ENCODE measurements around the gene RAP1GAP. TPM values are rescaled to one million over a fixed set of nuclear protein-coding genes. Genes with fewer than 3 reads are reported as not detected.
"Not testable (repeated sequence)": the region's sequence is repeated elsewhere in the genome, so short reads cannot be mapped to it uniquely, and the experiment has no call there.

Gene RAP1GAP
- polyA plus RNA-seq, 3 donors = 0.04 TPM; not detected in 2

GRCh38 chr1:21633141-21633755 is 35.9 kb downstream of the RAP1GAP start:
- H2AFZ ChIP-seq (ENCODE audit: insufficient read depth, low read depth, low read length, poor library complexity, severe bottlenecking) = no peak overlapping the region
- no peaks in the 10 kb centered on the region for H3K79me2 ChIP-seq (ENCODE audit: insufficient read depth, low read length)
- H3K9me3 Mint-ChIP-seq = no peaks in the 10 kb centered on the region
- H3K27ac ChIP-seq (ENCODE audit: low read depth in 1 of 2, low read length in 2 of 2) = no peak overlapping the region
- no peaks in the 10 kb centered on the region for H3K36me3 ChIP-seq (replicated peaks in 1 of 2; ENCODE audit: control insufficient read depth in 1 of 2, insufficient read depth in 2 of 2, low read length in 2 of 2)
- TF ChIP-seq CTCF (IDR thresholded peaks at IDR 0.05) = no peak
- H3K9ac ChIP-seq (ENCODE audit: insufficient read depth, low read length, poor library complexity, severe bottlenecking) = no peak overlapping the region
- intact Hi-C loops (cut with micrococcal nuclease) = no loop called here
- peaks cover 6% of the 10 kb centered on the region for H3K4me1 Mint-ChIP-seq
- no peak for DNase-seq
- H3K4me2 ChIP-seq (replicated peaks; ENCODE audit: extremely low read depth, low read length, poor library complexity, severe bottlenecking) = no peak overlapping the region
- no peaks in the 10 kb centered on the region for H3K9me3 ChIP-seq (replicated peaks in 1 of 2; ENCODE audit: control insufficient read depth in 1 of 2, insufficient read depth in 1 of 2, low read length in 2 of 2)
- H4K20me1 ChIP-seq (ENCODE audit: insufficient read depth, low read length) = no peaks in the 10 kb centered on the region
- WGBS (ENCODE audit: insufficient coverage) = 96% methylated on average over 3 of the region's 7 CpGs
- H3K4me3 Mint-ChIP-seq = no peak overlapping the region
- H3K4me1 ChIP-seq (ENCODE audit: control insufficient read depth in 1 of 2, insufficient read depth in 2 of 2, low read length in 2 of 2) = no peaks in the 10 kb centered on the region
- no peak overlapping the region for H3K27ac Mint-ChIP-seq
- H3K36me3 Mint-ChIP-seq = no peaks in the 10 kb centered on the region
- H3K27me3 Mint-ChIP-seq (ENCODE audit: low read depth in 3 of 3) = peaks cover 11 to 15% (median 14%) of the 10 kb centered on the region in 3 donors
- H3K27me3 ChIP-seq (ENCODE audit: control insufficient read depth in 2 of 2, insufficient read depth in 2 of 2, low read length in 2 of 2) = no peaks in the 10 kb centered on the region
- H3K4me3 ChIP-seq (replicated peaks in 1 of 3; ENCODE audit: low read depth in 2 of 3, low read length in 3 of 3) = no peak overlapping the region

- H3K27me3 ChIP-seq (ENCODE audit: control insufficient read depth in 2 of 2, insufficient read depth in 2 of 2, low read length in 2 of 2) = no peaks in the 10 kb centered on the region
- no peaks in the 10 kb centered on the region for H3K79me2 ChIP-seq (ENCODE audit: insufficient read depth, low read length)
- H3K9me3 Mint-ChIP-seq = no peaks in the 10 kb centered on the region
- H3K27me3 Mint-ChIP-seq (ENCODE audit: low read depth in 3 of 3) = peaks cover 11 to 19% (median 13%) of the 10 kb centered on the region in 3 donors
- H3K4me1 Mint-ChIP-seq = peaks cover 6% of the 10 kb centered on the region
- no peak for DNase-seq
- no peak overlapping the region for H3K4me3 ChIP-seq (replicated peaks in 1 of 3; ENCODE audit: low read depth in 2 of 3, low read length in 3 of 3)
- H4K20me1 ChIP-seq (ENCODE audit: insufficient read depth, low read length) = no peaks in the 10 kb centered on the region
- H3K36me3 Mint-ChIP-seq = no peaks in the 10 kb centered on the region
- H3K4me1 ChIP-seq (ENCODE audit: control insufficient read depth in 1 of 2, insufficient read depth in 2 of 2, low read length in 2 of 2) = no peaks in the 10 kb centered on the region
- intact Hi-C loops (cut with micrococcal nuclease) = no loop called here
- no peaks in the 10 kb centered on the region for H3K9me3 ChIP-seq (replicated peaks in 1 of 2; ENCODE audit: control insufficient read depth in 1 of 2, insufficient read depth in 1 of 2, low read length in 2 of 2)
- H2AFZ ChIP-seq (ENCODE audit: insufficient read depth, low read depth, low read length, poor library complexity, severe bottlenecking) = no peak overlapping the region
- H3K4me3 Mint-ChIP-seq = no peak overlapping the region
- H3K27ac Mint-ChIP-seq = no peak overlapping the region
- no peak overlapping the region for H3K9ac ChIP-seq (ENCODE audit: insufficient read depth, low read length, poor library complexity, severe bottlenecking)
- no peak for TF ChIP-seq CTCF (IDR thresholded peaks at IDR 0.05)
- H3K27ac ChIP-seq (ENCODE audit: low read depth in 1 of 2, low read length in 2 of 2) = no peak overlapping the region
- H3K36me3 ChIP-seq (replicated peaks in 1 of 2; ENCODE audit: control insufficient read depth in 1 of 2, insufficient read depth in 2 of 2, low read length in 2 of 2) = no peaks in the 10 kb centered on the region
- 75% methylated on average over 11 of the region's 19 CpGs for WGBS (ENCODE audit: insufficient coverage)
- H3K4me2 ChIP-seq (replicated peaks; ENCODE audit: extremely low read depth, low read length, poor library complexity, severe bottlenecking) = no peak overlapping the region
Observed at GRCh38 chr1:21631944-21632887, 36.9 kb downstream of the RAP1GAP start.

- H3K36me3 ChIP-seq (replicated peaks in 1 of 2; ENCODE audit: control insufficient read depth in 1 of 2, insufficient read depth in 2 of 2, low read length in 2 of 2); H3K36me3 Mint-ChIP-seq; H3K4me1 Mint-ChIP-seq; H3K79me2 ChIP-seq (ENCODE audit: insufficient read depth, low read length); H3K27ac Mint-ChIP-seq; H3K9ac ChIP-seq (ENCODE audit: insufficient read depth, low read length, poor library complexity, severe bottlenecking); H3K9me3 Mint-ChIP-seq; H3K27ac ChIP-seq (ENCODE audit: low read depth in 1 of 2, low read length in 2 of 2); H3K27me3 ChIP-seq (ENCODE audit: control insufficient read depth in 2 of 2, insufficient read depth in 2 of 2, low read length in 2 of 2); H3K4me1 ChIP-seq (ENCODE audit: control insufficient read depth in 1 of 2, insufficient read depth in 2 of 2, low read length in 2 of 2); H3K9me3 ChIP-seq (replicated peaks in 1 of 2; ENCODE audit: control insufficient read depth in 1 of 2, insufficient read depth in 1 of 2, low read length in 2 of 2); H2AFZ ChIP-seq (ENCODE audit: insufficient read depth, low read depth, low read length, poor library complexity, severe bottlenecking); H3K4me2 ChIP-seq (replicated peaks; ENCODE audit: extremely low read depth, low read length, poor library complexity, severe bottlenecking); H3K4me3 ChIP-seq (replicated peaks in 1 of 3; ENCODE audit: low read depth in 2 of 3, low read length in 3 of 3); intact Hi-C loops (cut with micrococcal nuclease); H4K20me1 ChIP-seq (ENCODE audit: insufficient read depth, low read length); DNase-seq; H3K4me3 Mint-ChIP-seq: not testable (repeated sequence)
- peaks cover 11 to 19% (median 11%) of the 10 kb centered on the region in 3 donors for H3K27me3 Mint-ChIP-seq (ENCODE audit: low read depth in 3 of 3)
- WGBS (ENCODE audit: insufficient coverage) = 96% methylated on average over 8 of the region's 8 CpGs
Observed at GRCh38 chr1:21631590-21631943, 37.6 kb downstream of the RAP1GAP start.
